GM23338 (cell line): ENCODE measurements around the gene ATP6V1A. TPM values are rescaled to one million over a fixed set of nuclear protein-coding genes. Genes with fewer than 3 reads are reported as not detected.

Experiments
- ATAC-seq: fragments of 200-7000 bp; cut with Tn5 transposase; 3 replicates; pipeline ENCODE4 v1.9.1; 2020
- DNase-seq: peaks from one replicate; pipeline ENCODE4 v3.0.0-alpha.2; 2015; ENCODE audit warnings: low spot score
- H2AFZ ChIP-seq: fragments of 200-600 bp; sonication (generic); 2 replicates; pipeline ENCODE4 v1.8.0; 2016; ENCODE audit warnings: antibody characterized with exemption, mild to moderate bottlenecking, moderate library complexity
- H3F3A ChIP-seq: fragments of 200-600 bp; sonication (generic); replicated peaks from 2 replicates; pipeline ENCODE4 v1.8.0; 2017; ENCODE audit warnings: antibody characterized with exemption, mixed run types, low read depth
- H3K27ac ChIP-seq: fragments of 200-600 bp; sonication (generic); 2 replicates; pipeline ENCODE4 v1.6.1; 2016; ENCODE audit warnings: low read depth
- H3K27me3 ChIP-seq: fragments of 200-600 bp; sonication (generic); 2 replicates; pipeline ENCODE4 v1.8.0; 2016; ENCODE audit warnings: mild to moderate bottlenecking, mixed run types, moderate library complexity; ENCODE audit not compliant: insufficient read depth
- H3K36me3 ChIP-seq: fragments of 200-600 bp; sonication (generic); 2 replicates; pipeline ENCODE4 v1.8.0; 2016; ENCODE audit warnings: mild to moderate bottlenecking; ENCODE audit not compliant: insufficient read depth
- H3K4me1 ChIP-seq: fragments of 200-600 bp; sonication (generic); 2 replicates; pipeline ENCODE4 v1.8.0; 2016; ENCODE audit warnings: mild to moderate bottlenecking, moderate library complexity; ENCODE audit not compliant: insufficient read depth
- H3K4me2 ChIP-seq: fragments of 200-600 bp; sonication (generic); 2 replicates; pipeline ENCODE4 v1.7.1; 2017; ENCODE audit warnings: mixed run types
- H3K4me3 ChIP-seq: fragments of 200-600 bp; sonication (generic); 2 replicates; pipeline ENCODE4 v1.6.1; 2016; ENCODE audit warnings: mixed run types
- H3K79me2 ChIP-seq: fragments of 200-600 bp; sonication (generic); replicated peaks from 2 replicates; pipeline ENCODE4 v1.8.0; 2017; ENCODE audit warnings: mild to moderate bottlenecking; ENCODE audit not compliant: insufficient read depth
- H3K9me2 ChIP-seq: fragments of 200-600 bp; sonication (generic); 2 replicates; pipeline ENCODE4 v1.8.0; 2017; ENCODE audit not compliant: insufficient read depth
- H4K20me1 ChIP-seq: fragments of 200-600 bp; sonication (generic); replicated peaks from 2 replicates; pipeline ENCODE4 v1.8.0; 2017; ENCODE audit warnings: mild to moderate bottlenecking; ENCODE audit not compliant: insufficient read depth
- H3K27ac Mint-ChIP-seq: 2 replicates; pipeline ENCODE4 v1.8.0; 2020; ENCODE audit warnings: inconsistent platforms, mild to moderate bottlenecking, moderate library complexity, mixed read lengths
- H3K27me3 Mint-ChIP-seq: 3 replicates; pipeline ENCODE4 v1.8.0; 2022; ENCODE audit warnings: low read depth, mild to moderate bottlenecking, moderate library complexity, mixed read lengths, inconsistent platforms; ENCODE audit not compliant: insufficient read depth, poor library complexity
- H3K36me3 Mint-ChIP-seq: 3 replicates; pipeline ENCODE4 v1.8.0; 2021; ENCODE audit warnings: low read depth, mild to moderate bottlenecking, inconsistent platforms, moderate library complexity, mixed read lengths
- H3K4me1 Mint-ChIP-seq: 3 replicates; pipeline ENCODE4 v1.8.0; 2020; ENCODE audit warnings: mild to moderate bottlenecking, inconsistent platforms, mixed read lengths
- H3K4me3 Mint-ChIP-seq: 3 replicates; pipeline ENCODE4 v1.8.0; 2021; ENCODE audit warnings: moderate library complexity, mild to moderate bottlenecking, inconsistent platforms, mixed read lengths
- H3K9me3 Mint-ChIP-seq: 3 replicates; pipeline ENCODE4 v1.8.0; 2020; ENCODE audit warnings: moderate library complexity, mild to moderate bottlenecking, inconsistent platforms, mixed read lengths
- EZH2 ChIP-seq: fragments of 200-600 bp; sonication (generic); IDR thresholded peaks from one replicate; pipeline ENCODE4 v1.8.0; 2017; ENCODE audit warnings: antibody characterized with exemption, mild to moderate bottlenecking, low read depth; ENCODE audit not compliant: unreplicated experiment
- EZH2phosphoT487 ChIP-seq: fragments of 200-600 bp; sonication (generic); IDR thresholded peaks from one replicate; pipeline ENCODE4 v1.8.1; 2018; ENCODE audit warnings: antibody characterized with exemption; ENCODE audit not compliant: unreplicated experiment
- JUNB ChIP-seq: IDR thresholded peaks from one replicate; pipeline ENCODE4 v1.6.1; 2016; ENCODE audit warnings: antibody characterized with exemption; ENCODE audit not compliant: unreplicated experiment
- NANOG ChIP-seq: IDR thresholded peaks from 2 replicates; pipeline ENCODE4 v1.6.1; 2016; ENCODE audit warnings: antibody characterized with exemption, borderline replicate concordance
- ZNF114 ChIP-seq: fragments of 250-450 bp; sonication (Bioruptor Pico); IDR thresholded peaks from 2 replicates; pipeline ENCODE4 v1.5.0; 2020; ENCODE audit warnings: mild to moderate bottlenecking, moderate library complexity
- polyA plus RNA-seq: library from polyadenylated mRNA; unstranded; fragments of >200 nt; fragmentation: Nextera tagmentation; extraction: Ambion mirVana; gene quantifications from 2 replicates; pipeline ENCODE4 v1.2.1, GENCODE V29; 2016
- total RNA-seq: library from RNA; depleted of rRNA; stranded (reverse); fragments of >200 nt; shearing (Covaris generic); gene quantifications from 2 replicates; pipeline ENCODE4 v1.2.3, GENCODE V29; 2014
- TF ChIP-seq, protein P1 (sequence below), 2 experiments: fragments of 200-600 bp in 1 of 2; sonication (generic) in 1 of 2; conservative IDR thresholded peaks; 2 replicates each; pipeline versions ENCODE4 v1.5.1 to v1.6.1; 2016 to 2017; ENCODE audit warnings: antibody characterized with exemption in 2 of 2, low read depth in 2 of 2, mild to moderate bottlenecking in 2 of 2, moderate library complexity in 1 of 2
- TF ChIP-seq, protein P2 (sequence below): IDR thresholded peaks from one replicate; pipeline ENCODE4 v1.6.1; 2018; ENCODE audit warnings: antibody characterized with exemption; ENCODE audit not compliant: unreplicated experiment

Gene ATP6V1A
- total and polyA plus RNA-seq, 2 experiments from 2014 or later: 38.0 to 87.3 TPM

DNA sequence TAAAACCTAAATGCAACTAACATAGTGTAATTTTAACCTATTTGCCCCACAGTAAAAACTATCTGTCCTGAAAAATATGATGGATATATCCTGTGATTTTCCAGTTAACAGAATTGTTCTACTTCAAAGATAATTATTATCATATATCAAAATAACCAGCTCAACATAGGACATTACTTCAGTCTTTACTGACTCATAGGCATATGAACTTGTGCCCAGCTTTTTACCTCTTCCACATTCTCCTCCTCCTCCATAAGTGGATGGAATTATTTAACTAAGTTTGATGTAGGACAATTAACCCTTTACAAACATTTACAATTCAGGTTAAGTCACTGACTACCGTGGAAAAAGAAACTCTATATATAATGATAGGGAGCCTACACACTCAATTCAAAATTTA lies 27.5 kb upstream of the ATP6V1A start:
- DNase-seq (no peak), ATAC-seq (no peak)
- Histone ChIP-seq H3K4me1 (no peaks in the 10 kb centered on the region), H3K27ac (no peak overlapping the region), H4K20me1 (peaks cover 4% of the 10 kb centered on the region; the same call in 1 of the 2 replicates), H3K27me3 (no peaks in the 10 kb centered on the region), H3F3A (no peaks in the 10 kb centered on the region), H3K4me2 (no peak overlapping the region), H2AFZ (no peak overlapping the region), H3K79me2 (peaks cover 16% of the 10 kb centered on the region), H3K36me3 (peaks cover 29% of the 10 kb centered on the region; the same call in 1 of the 2 replicates), H3K4me3 (no peak overlapping the region), H3K9me2 (no peaks in the 10 kb centered on the region)
- Mint-ChIP-seq H3K9me3 (no peaks in the 10 kb centered on the region), H3K36me3 (peaks cover 54% of the 10 kb centered on the region), H3K27ac (no peak overlapping the region), H3K27me3 (peaks cover 7% of the 10 kb centered on the region), H3K4me3 (no peak overlapping the region), H3K4me1 (no peaks in the 10 kb centered on the region)
- TF ChIP-seq NANOG (no peak), ZNF114 (CRISPR knock-in tag) (no peak), EZH2phosphoT487 (no peak)
- TF ChIP-seq, protein P1, sequence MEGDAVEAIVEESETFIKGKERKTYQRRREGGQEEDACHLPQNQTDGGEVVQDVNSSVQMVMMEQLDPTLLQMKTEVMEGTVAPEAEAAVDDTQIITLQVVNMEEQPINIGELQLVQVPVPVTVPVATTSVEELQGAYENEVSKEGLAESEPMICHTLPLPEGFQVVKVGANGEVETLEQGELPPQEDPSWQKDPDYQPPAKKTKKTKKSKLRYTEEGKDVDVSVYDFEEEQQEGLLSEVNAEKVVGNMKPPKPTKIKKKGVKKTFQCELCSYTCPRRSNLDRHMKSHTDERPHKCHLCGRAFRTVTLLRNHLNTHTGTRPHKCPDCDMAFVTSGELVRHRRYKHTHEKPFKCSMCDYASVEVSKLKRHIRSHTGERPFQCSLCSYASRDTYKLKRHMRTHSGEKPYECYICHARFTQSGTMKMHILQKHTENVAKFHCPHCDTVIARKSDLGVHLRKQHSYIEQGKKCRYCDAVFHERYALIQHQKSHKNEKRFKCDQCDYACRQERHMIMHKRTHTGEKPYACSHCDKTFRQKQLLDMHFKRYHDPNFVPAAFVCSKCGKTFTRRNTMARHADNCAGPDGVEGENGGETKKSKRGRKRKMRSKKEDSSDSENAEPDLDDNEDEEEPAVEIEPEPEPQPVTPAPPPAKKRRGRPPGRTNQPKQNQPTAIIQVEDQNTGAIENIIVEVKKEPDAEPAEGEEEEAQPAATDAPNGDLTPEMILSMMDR (conservative IDR thresholded peaks at IDR 0.05; ENCODE audit: low read depth in 2 of 2): no peak

DNA sequence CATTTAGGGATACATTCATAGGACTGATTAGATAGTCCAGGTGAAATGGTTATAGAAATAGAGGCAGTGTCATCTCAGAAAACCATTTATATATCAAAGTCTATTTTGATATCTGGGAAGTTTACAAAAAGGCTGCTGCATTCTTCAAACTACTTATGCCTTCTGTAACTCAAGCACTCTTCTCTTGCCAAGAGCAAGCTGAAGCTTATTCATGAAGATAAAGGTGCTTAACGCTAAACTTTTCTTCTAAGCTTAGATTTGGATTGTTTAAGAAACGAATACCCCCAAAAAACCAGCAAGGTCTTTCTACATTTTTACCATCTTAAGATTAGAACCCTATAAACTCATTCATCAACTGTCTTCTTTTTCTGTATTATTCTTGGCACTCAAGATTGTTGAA lies 27.1 kb upstream of the ATP6V1A start:
- H3K4me1 ChIP-seq: no peaks in the 10 kb centered on the region
- no peak overlapping the region for H3K27ac Mint-ChIP-seq
- no peaks in the 10 kb centered on the region for H3F3A ChIP-seq
- H3K27ac ChIP-seq: no peak overlapping the region
- H3K9me2 ChIP-seq: no peaks in the 10 kb centered on the region
- TF ChIP-seq JUNB: no peak
- no peak overlapping the region for H3K4me2 ChIP-seq
- H3K79me2 ChIP-seq: peaks cover 21% of the 10 kb centered on the region
- peaks cover 2% of the 10 kb centered on the region; the same call in 2 of the 3 replicates for H3K4me1 Mint-ChIP-seq
- peaks cover 29% of the 10 kb centered on the region; the same call in 1 of the 2 replicates for H3K36me3 ChIP-seq
- H3K4me3 ChIP-seq: no peak overlapping the region
- H4K20me1 ChIP-seq: peaks cover 4% of the 10 kb centered on the region; the same call in 1 of the 2 replicates
- DNase-seq: no peak
- H3K27me3 ChIP-seq: no peaks in the 10 kb centered on the region
- no peaks in the 10 kb centered on the region for H3K9me3 Mint-ChIP-seq
- H3K4me3 Mint-ChIP-seq: no peak overlapping the region
- H2AFZ ChIP-seq: no peak overlapping the region
- peaks cover 55% of the 10 kb centered on the region for H3K36me3 Mint-ChIP-seq
- H3K27me3 Mint-ChIP-seq: peaks cover 7% of the 10 kb centered on the region
- no peak for ATAC-seq

DNA sequence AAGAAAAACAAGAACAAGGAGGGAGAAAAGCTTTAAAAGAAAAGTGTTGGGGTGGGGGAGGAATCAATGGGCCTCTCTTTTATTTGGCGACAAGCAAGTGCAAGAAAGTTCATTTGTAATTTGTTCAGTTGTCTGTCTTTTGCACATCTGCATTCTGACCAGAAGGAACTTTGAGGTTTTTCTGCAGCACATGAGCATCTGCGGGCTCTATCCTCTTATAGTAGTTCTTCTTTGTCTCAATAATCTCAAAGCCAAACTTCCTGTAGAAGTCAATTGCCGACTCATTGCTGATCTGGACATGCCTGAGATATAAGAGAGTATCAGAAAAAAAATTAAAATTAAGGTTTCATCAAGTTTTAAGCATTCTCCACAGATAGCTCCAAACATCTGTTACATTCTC lies 25.2 kb upstream of the ATP6V1A start:
- Mint-ChIP-seq H3K4me3 (no peak overlapping the region), H3K27ac (peak overlapping the region; percentile 78; the same call in 1 of the 2 replicates), H3K9me3 (no peaks in the 10 kb centered on the region), H3K36me3 (peaks cover 58% of the 10 kb centered on the region), H3K27me3 (peaks cover 2% of the 10 kb centered on the region), H3K4me1 (peaks cover 8% of the 10 kb centered on the region; the same call in 2 of the 3 replicates)
- Histone ChIP-seq H3K4me2 (no peak overlapping the region), H3K27me3 (no peaks in the 10 kb centered on the region), H3K27ac (no peak overlapping the region), H2AFZ (no peak overlapping the region), H3K36me3 (peaks cover 29% of the 10 kb centered on the region; the same call in 1 of the 2 replicates), H3F3A (no peaks in the 10 kb centered on the region), H3K4me3 (no peak overlapping the region), H4K20me1 (peaks cover under 1% of the 10 kb centered on the region; the same call in 1 of the 2 replicates), H3K79me2 (peaks cover 39% of the 10 kb centered on the region), H3K9me2 (no peaks in the 10 kb centered on the region), H3K4me1 (no peaks in the 10 kb centered on the region)
- ATAC-seq (no peak), DNase-seq (no peak)
- TF ChIP-seq, protein P2, sequence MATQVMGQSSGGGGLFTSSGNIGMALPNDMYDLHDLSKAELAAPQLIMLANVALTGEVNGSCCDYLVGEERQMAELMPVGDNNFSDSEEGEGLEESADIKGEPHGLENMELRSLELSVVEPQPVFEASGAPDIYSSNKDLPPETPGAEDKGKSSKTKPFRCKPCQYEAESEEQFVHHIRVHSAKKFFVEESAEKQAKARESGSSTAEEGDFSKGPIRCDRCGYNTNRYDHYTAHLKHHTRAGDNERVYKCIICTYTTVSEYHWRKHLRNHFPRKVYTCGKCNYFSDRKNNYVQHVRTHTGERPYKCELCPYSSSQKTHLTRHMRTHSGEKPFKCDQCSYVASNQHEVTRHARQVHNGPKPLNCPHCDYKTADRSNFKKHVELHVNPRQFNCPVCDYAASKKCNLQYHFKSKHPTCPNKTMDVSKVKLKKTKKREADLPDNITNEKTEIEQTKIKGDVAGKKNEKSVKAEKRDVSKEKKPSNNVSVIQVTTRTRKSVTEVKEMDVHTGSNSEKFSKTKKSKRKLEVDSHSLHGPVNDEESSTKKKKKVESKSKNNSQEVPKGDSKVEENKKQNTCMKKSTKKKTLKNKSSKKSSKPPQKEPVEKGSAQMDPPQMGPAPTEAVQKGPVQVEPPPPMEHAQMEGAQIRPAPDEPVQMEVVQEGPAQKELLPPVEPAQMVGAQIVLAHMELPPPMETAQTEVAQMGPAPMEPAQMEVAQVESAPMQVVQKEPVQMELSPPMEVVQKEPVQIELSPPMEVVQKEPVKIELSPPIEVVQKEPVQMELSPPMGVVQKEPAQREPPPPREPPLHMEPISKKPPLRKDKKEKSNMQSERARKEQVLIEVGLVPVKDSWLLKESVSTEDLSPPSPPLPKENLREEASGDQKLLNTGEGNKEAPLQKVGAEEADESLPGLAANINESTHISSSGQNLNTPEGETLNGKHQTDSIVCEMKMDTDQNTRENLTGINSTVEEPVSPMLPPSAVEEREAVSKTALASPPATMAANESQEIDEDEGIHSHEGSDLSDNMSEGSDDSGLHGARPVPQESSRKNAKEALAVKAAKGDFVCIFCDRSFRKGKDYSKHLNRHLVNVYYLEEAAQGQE: no peak
- TF ChIP-seq EZH2phosphoT487 (no peak), EZH2 (no peak)
